Body of pancreas (tissue), 4 donors: ENCODE measurements around the gene KLHDC9. TPM values are rescaled to one million over a fixed set of nuclear protein-coding genes. Genes with fewer than 3 reads are reported as not detected.

Experiments
- ATAC-seq: fragments of 150-250 bp; one replicate; pipeline ENCODE4 v1.9.1; 2016
- DNase-seq, 4 donors: peaks; one replicate each; pipeline ENCODE4 v3.0.0-alpha.2; 2019
- H3K27ac ChIP-seq, 4 donors: fragments of 200-600 bp; sonication (generic); 1 replicate in 3 of 4; 2 replicates in 1 of 4; pipeline versions ENCODE4 v1.5.1 to v1.6.1; 2016 to 2019; ENCODE audit warnings: mild to moderate bottlenecking in 1 of 4, mixed read lengths in 1 of 4, moderate library complexity in 1 of 4
- H3K27me3 ChIP-seq, 2 donors: fragments of 200-600 bp; sonication (generic); one replicate each; pipeline ENCODE4 v1.6.0; 2016; ENCODE audit warnings: mild to moderate bottlenecking in 1 of 2
- H3K36me3 ChIP-seq, 2 donors: fragments of 200-600 bp; sonication (generic); replicated peaks in 1 of 2; 2 replicates each; pipeline ENCODE4 v1.5.1; 2016; ENCODE audit warnings: low read depth in 2 of 2; ENCODE audit not compliant: insufficient read depth in 1 of 2
- H3K4me1 ChIP-seq: fragments of 200-600 bp; sonication (generic); one replicate; pipeline ENCODE4 v1.6.0; 2016
- H3K4me3 ChIP-seq, 2 donors: fragments of 200-600 bp; sonication (generic); 1 replicate in 1 of 2; 2 replicates in 1 of 2; pipeline ENCODE4 v1.5.1; 2016 to 2019
- H3K9me3 ChIP-seq, 3 donors: fragments of 200-600 bp; sonication (generic); 1 replicate in 2 of 3; 2 replicates in 1 of 3; pipeline ENCODE4 v1.5.1; 2016
- POLR2A ChIP-seq, 3 donors: fragments of 450-650 bp; IDR thresholded peaks; one replicate each; pipeline ENCODE4 v1.6.1; 2016; ENCODE audit warnings: antibody characterized with exemption in 3 of 3, mild to moderate bottlenecking in 2 of 3
- WGBS, 2 donors: methylation state at CpG; one replicate each; pipeline ENCODE4 v1.1.5; 2017; 5-methylcytosine and 5-hydroxymethylcytosine counted together
- intact Hi-C: fragments of 100-400 bp; cut with DNase I; formaldehyde crosslinking; loops from one replicate; pipeline ENCODE4 v1.15.1; 2023
- total RNA-seq, 2 donors: library from RNA; depleted of rRNA; stranded (reverse); fragments of >200 nt; gene quantifications; one replicate each; pipeline ENCODE4 v1.1.0, GENCODE V29; 2016
- TF ChIP-seq, protein P1 (sequence below), 7 experiments: fragments of 450-650 bp in 4 of 7; fragments of 200-600 bp in 3 of 7; sonication (generic) in 3 of 7; IDR thresholded peaks; one replicate each; pipeline ENCODE4 v1.5.1; 2016 to 2019; ENCODE audit warnings: antibody characterized with exemption in 7 of 7

Gene KLHDC9
- total RNA-seq, 2 donors from 2014 or later, result 13.5 to 22.7 TPM

DNA sequence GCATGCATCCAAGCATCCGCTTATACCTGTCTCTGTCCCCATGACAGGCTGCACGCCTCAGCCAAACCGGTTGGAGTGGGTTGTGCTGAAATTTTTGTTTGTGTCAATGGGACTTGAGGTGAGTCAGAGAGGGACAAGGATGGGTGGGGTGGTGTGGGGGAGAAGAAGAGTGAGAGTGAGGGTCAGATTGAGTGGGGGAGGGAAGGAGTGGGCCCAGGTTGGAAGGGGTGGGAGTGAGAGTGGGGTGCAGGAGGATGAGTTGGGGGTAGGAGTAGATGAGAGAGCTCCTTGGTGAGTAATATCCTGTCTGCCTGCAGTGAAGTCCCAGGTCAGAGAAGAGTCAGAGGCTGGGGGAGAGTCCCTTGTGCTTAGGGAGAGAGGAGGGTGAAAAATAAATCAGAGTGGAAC is 5.5 kb upstream of the KLHDC9 start:
- WGBS, 2 donors, result 58 to 74% methylated on average over 3 of the region's 3 CpGs
- H3K27ac ChIP-seq, result no peak overlapping the region

GRCh38 chr1:161094481-161094880 is 3.7 kb upstream of the KLHDC9 start:
- intact Hi-C loops, result loop anchor here (10.0 kb wide), 2 partner anchors 100 to 260 kb away; no protein-coding TSS in a partner anchor
- no peak for DNase-seq

More for the DNA sequence above, 5.5 kb upstream of the KLHDC9 start:
- peaks cover 35% of the 10 kb centered on the region for H3K4me1 ChIP-seq
- H3K9me3 ChIP-seq, result no peaks in the 10 kb centered on the region
- no peak for TF ChIP-seq POLR2A (IDR thresholded peaks at IDR 0.05)
- TF ChIP-seq, protein P1, sequence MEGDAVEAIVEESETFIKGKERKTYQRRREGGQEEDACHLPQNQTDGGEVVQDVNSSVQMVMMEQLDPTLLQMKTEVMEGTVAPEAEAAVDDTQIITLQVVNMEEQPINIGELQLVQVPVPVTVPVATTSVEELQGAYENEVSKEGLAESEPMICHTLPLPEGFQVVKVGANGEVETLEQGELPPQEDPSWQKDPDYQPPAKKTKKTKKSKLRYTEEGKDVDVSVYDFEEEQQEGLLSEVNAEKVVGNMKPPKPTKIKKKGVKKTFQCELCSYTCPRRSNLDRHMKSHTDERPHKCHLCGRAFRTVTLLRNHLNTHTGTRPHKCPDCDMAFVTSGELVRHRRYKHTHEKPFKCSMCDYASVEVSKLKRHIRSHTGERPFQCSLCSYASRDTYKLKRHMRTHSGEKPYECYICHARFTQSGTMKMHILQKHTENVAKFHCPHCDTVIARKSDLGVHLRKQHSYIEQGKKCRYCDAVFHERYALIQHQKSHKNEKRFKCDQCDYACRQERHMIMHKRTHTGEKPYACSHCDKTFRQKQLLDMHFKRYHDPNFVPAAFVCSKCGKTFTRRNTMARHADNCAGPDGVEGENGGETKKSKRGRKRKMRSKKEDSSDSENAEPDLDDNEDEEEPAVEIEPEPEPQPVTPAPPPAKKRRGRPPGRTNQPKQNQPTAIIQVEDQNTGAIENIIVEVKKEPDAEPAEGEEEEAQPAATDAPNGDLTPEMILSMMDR (IDR thresholded peaks at IDR 0.05), result no peak
- H3K27me3 ChIP-seq, result no peaks in the 10 kb centered on the region
- ATAC-seq, result no peak
- H3K4me3 ChIP-seq, result no peak overlapping the region
- intact Hi-C loops, result loop anchor here (10.0 kb wide), 2 partner anchors 98 to 258 kb away; no protein-coding TSS in a partner anchor
- no peaks in the 10 kb centered on the region for H3K36me3 ChIP-seq
- no peak for DNase-seq

GRCh38 chr1:161095230-161095629 is 2.9 kb upstream of the KLHDC9 start:
- 80 to 86% methylated on average over 6 of the region's 6 CpGs for WGBS, 2 donors
- ATAC-seq (no peak), DNase-seq (no peak)
- H3K27ac ChIP-seq, result no peak overlapping the region
- no peak overlapping the region for H3K4me3 ChIP-seq
- H3K27me3 ChIP-seq, result no peaks in the 10 kb centered on the region
- no peaks in the 10 kb centered on the region for H3K36me3 ChIP-seq
- peaks cover 22% of the 10 kb centered on the region for H3K4me1 ChIP-seq
- H3K9me3 ChIP-seq, result no peaks in the 10 kb centered on the region
- intact Hi-C loops, result loop anchor here (10.0 kb wide), 2 partner anchors 100 to 260 kb away; no protein-coding TSS in a partner anchor
- TF ChIP-seq, protein P1 (IDR thresholded peaks at IDR 0.05), result no peak
- no peak for TF ChIP-seq POLR2A (IDR thresholded peaks at IDR 0.05)

More at GRCh38 chr1:161094481-161094880, 3.7 kb upstream of the KLHDC9 start:
- H3K27me3 ChIP-seq, result no peaks in the 10 kb centered on the region
- no peak overlapping the region for H3K4me3 ChIP-seq
- H3K27ac ChIP-seq, result no peak overlapping the region
- TF ChIP-seq POLR2A (IDR thresholded peaks at IDR 0.05), result no peak
- TF ChIP-seq, protein P1 (IDR thresholded peaks at IDR 0.05), result no peak
- no peaks in the 10 kb centered on the region for H3K36me3 ChIP-seq
- 89 to 93% methylated on average over 14 of the region's 14 CpGs for WGBS, 2 donors
- peaks cover 28% of the 10 kb centered on the region for H3K4me1 ChIP-seq
- H3K9me3 ChIP-seq, result no peaks in the 10 kb centered on the region
- ATAC-seq, result no peak

GRCh38 chr1:161096015-161096414 is 2.1 kb upstream of the KLHDC9 start:
- ATAC-seq (no peak), DNase-seq (no peak)
- no peak overlapping the region for H3K4me3 ChIP-seq
- H3K27ac ChIP-seq, result no peak overlapping the region
- peaks cover 20% of the 10 kb centered on the region for H3K4me1 ChIP-seq
- H3K27me3 ChIP-seq, result no peaks in the 10 kb centered on the region
- intact Hi-C loops, result loop anchor here (10.0 kb wide), 2 partner anchors 101 to 261 kb away; no protein-coding TSS in a partner anchor
- no peaks in the 10 kb centered on the region for H3K9me3 ChIP-seq
- WGBS, 2 donors, result 72 to 80% methylated on average over 2 of the region's 2 CpGs
- peaks cover 0 to 1% of the 10 kb centered on the region in 2 donors for H3K36me3 ChIP-seq
- TF ChIP-seq POLR2A (IDR thresholded peaks at IDR 0.05), result no peak
- TF ChIP-seq, protein P1 (IDR thresholded peaks at IDR 0.05), result no peak

DNA sequence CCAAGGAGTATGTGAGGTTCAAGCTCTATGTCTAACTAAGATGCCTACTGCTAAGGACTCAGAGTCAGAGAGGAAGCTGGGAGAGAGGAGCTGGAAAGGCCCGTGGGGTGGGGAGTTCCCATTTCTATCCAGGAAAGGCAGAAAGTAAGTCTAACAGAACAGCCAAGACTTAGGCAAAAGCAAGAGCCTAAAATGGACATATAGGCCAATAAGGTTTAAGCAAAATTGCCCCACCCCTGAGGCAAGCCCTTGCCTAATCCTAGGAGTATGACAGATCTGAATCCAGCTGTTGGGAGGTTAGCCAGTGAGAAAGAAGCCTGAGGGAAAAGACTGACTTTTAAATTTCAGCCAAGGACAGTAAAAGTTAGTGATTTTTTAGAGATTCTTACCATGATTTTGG is 1.6 kb upstream of the KLHDC9 start:
- DNase-seq (peak in 1 of 4 donors; percentile 47), ATAC-seq (no peak)
- Histone ChIP-seq H3K27ac (peak overlapping the region in 2 of 4 donors; percentile 41 to 73), H3K9me3 (no peaks in the 10 kb centered on the region), H3K4me3 (no peak overlapping the region), H3K36me3 (peaks cover 0 to 1% of the 10 kb centered on the region in 2 donors), H3K4me1 (peaks cover 20% of the 10 kb centered on the region), H3K27me3 (no peaks in the 10 kb centered on the region)
- WGBS, 2 donors, result 33 to 57% methylated on average over 1 of the region's 1 CpG
- TF ChIP-seq, protein P1 (IDR thresholded peaks at IDR 0.05), result no peak
- no peak for TF ChIP-seq POLR2A (IDR thresholded peaks at IDR 0.05)
- intact Hi-C loops, result loop anchor here (10.0 kb wide), 2 partner anchors 102 to 262 kb away; no protein-coding TSS in a partner anchor
